Measurements from ENCODE around the gene CAPN12.

- no peak for TF ChIP-seq CTCF (IDR thresholded peaks at IDR 0.05; ENCODE audit: low read depth, low read length)
- no peak for TF ChIP-seq EZH2phosphoT487 (IDR thresholded peaks at IDR 0.05; ENCODE audit: low read depth)
Observed at GRCh38 chr19:38734176-38734425, 10.2 kb downstream of the CAPN12 start.
